Vagina (tissue), 2 donors: Measurements from ENCODE around the gene ARHGEF28. TPM values are rescaled to one million over a fixed set of nuclear protein-coding genes. Genes with fewer than 3 reads are reported as not detected.

Source experiments
- DNase-seq, 2 donors: peaks; one replicate each; pipeline ENCODE4 v3.0.0-alpha.2; 2017; ENCODE audit errors: extremely low spot score in 2 of 2
- H3K27ac ChIP-seq: fragments of 200-600 bp; sonication (generic); one replicate; pipeline ENCODE4 v1.5.1; 2019
- H3K27me3 ChIP-seq: fragments of 200-600 bp; sonication (generic); one replicate; pipeline ENCODE4 v1.5.1; 2019
- H3K36me3 ChIP-seq, 2 donors: fragments of 200-600 bp; sonication (generic); one replicate each; pipeline ENCODE4 v1.5.1; 2017 to 2019
- H3K4me1 ChIP-seq: fragments of 200-600 bp; sonication (generic); one replicate; pipeline ENCODE4 v1.5.1; 2019
- H3K4me3 ChIP-seq, 2 donors: fragments of 200-600 bp; sonication (generic); 1 replicate in 1 of 2; 2 replicates in 1 of 2; pipeline ENCODE4 v1.5.1; 2016 to 2019
- H3K9me3 ChIP-seq: fragments of 200-600 bp; sonication (generic); one replicate; pipeline ENCODE4 v1.5.1; 2019
- CTCF ChIP-seq, 3 experiments: fragments of 450-650 bp in 2 of 3; fragments of 200-600 bp in 1 of 3; sonication (generic) in 1 of 3; IDR thresholded peaks; one replicate each; pipeline ENCODE4 v1.5.1; 2017 to 2019; ENCODE audit warnings: antibody characterized with exemption in 3 of 3, mild to moderate bottlenecking in 2 of 3, moderate library complexity in 2 of 3
- POLR2A ChIP-seq, 2 donors: fragments of 450-650 bp; IDR thresholded peaks; one replicate each; pipeline ENCODE4 v1.6.1; 2017; ENCODE audit warnings: antibody characterized with exemption in 2 of 2, mild to moderate bottlenecking in 2 of 2, moderate library complexity in 2 of 2
- POLR2AphosphoS5 ChIP-seq, 2 donors: sonication (generic); formaldehyde crosslinking; IDR thresholded peaks; one replicate each; pipeline ENCODE4 v1.9.0; 2017; ENCODE audit warnings: antibody characterized with exemption in 2 of 2, mild to moderate bottlenecking in 2 of 2, low read depth in 1 of 2; ENCODE audit not compliant: insufficient read depth in 1 of 2
- intact Hi-C: fragments of 100-400 bp; cut with DNase I; formaldehyde crosslinking; loops from one replicate; pipeline ENCODE4 v1.15.1; 2023
- total RNA-seq: library from RNA; depleted of rRNA; stranded (reverse); fragments of >200 nt; gene quantifications from one replicate; pipeline ENCODE4 v1.2.3, GENCODE V29; 2016

ARHGEF28 gene
- total RNA-seq, 1 donor from 2014 or later, result 41.0 TPM

DNA sequence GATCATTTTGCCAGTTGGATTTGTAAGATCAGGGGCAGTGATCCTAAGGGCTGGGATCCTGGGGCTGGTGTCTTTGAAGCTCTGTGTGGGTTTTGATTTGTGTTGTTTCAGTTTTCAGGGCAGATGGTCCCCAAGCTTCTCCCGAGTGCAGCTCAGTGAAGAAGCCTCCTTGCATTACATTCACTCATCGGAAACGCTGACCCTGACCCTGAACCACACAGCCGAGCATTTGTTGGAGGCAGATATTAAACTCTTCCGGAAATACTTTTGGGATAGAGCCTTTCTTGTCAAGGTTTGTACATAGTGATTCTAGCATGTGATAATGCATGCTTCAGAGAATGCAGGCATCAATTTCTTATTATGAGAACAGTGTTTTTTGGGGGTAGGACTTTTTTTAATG, 150.4 kb downstream of the ARHGEF28 start:
- H3K4me3 ChIP-seq, result no peak overlapping the region
- no peak for TF ChIP-seq POLR2AphosphoS5 (IDR thresholded peaks at IDR 0.05; ENCODE audit: insufficient read depth in 1 of 2, low read depth in 1 of 2)
- TF ChIP-seq POLR2A (IDR thresholded peaks at IDR 0.05), result no peak
- no peak for TF ChIP-seq CTCF (IDR thresholded peaks at IDR 0.05)
- no peaks in the 10 kb centered on the region for H3K9me3 ChIP-seq
- H3K27me3 ChIP-seq, result no peaks in the 10 kb centered on the region
- no peaks in the 10 kb centered on the region for H3K36me3 ChIP-seq
- no peaks in the 10 kb centered on the region for H3K4me1 ChIP-seq
- H3K27ac ChIP-seq, result no peak overlapping the region
- DNase-seq, result no peak
- intact Hi-C loops, result no loop called here

DNA sequence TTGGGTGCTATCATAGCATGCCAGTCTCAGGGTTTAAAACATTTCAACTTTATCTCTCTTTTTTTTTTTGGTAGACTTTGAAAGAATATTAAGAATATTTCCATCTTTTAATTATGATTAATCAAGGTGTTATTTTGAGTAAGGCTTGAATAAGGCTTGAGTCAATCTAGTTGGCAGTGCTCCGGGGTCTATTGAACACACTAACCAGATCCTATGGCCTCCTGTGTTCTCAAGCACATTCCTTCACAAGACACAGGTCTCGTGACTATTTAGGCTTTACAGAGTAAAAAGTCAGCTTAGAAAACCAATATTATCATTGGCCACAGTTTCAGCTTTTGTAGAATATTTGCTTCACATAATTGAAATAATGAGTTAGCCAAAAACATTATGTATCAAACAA, 151.2 kb downstream of the ARHGEF28 start:
- Histone ChIP-seq H3K36me3 (no peaks in the 10 kb centered on the region), H3K27ac (no peak overlapping the region), H3K4me3 (no peak overlapping the region), H3K27me3 (no peaks in the 10 kb centered on the region), H3K4me1 (no peaks in the 10 kb centered on the region), H3K9me3 (no peaks in the 10 kb centered on the region)
- TF ChIP-seq CTCF (IDR thresholded peaks at IDR 0.05) (no peak), POLR2AphosphoS5 (IDR thresholded peaks at IDR 0.05; ENCODE audit: insufficient read depth in 1 of 2, low read depth in 1 of 2) (no peak), POLR2A (IDR thresholded peaks at IDR 0.05) (no peak)
- no peak for DNase-seq
- intact Hi-C loops, result no loop called here

DNA sequence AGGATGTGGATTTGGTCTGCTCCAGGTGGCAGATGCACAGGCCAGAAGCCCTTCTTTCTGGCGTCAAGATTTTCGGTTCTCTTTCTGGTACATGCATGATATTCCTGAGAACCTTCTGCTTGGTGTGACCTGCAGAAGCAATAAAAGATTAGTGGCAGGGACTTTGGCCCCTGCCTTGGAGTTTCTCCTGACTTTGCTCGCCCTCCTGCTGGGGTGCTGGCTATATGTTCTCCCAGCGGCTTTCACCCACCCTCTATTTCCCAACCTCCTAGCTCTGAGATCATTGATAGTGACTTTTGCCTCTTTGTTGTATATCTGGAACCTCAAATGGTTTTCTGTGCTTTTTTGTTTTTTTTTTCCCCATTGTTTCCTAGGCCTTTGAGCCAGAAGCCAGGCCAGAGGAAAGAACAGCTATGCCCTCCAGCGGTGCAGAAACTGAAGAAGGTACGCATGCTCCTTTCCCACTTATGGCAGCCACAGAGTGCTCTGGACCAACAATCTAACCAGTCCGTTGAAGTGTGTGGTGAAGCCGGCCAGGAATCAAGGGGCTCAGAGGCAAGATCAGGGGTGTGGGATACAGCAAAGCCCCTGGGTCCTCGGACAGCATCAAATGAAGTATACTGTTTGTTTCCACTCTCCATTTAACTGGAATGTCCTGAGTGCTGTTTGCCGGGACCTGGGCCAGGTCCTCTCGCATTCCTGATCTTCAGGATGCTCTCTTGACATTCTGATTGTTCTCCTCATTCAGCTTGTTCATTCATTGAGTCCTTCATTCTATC, 154.5 kb downstream of the ARHGEF28 start:
- H3K4me3 ChIP-seq, result no peak overlapping the region
- H3K27ac ChIP-seq, result no peak overlapping the region
- intact Hi-C loops, result no loop called here
- no peak for TF ChIP-seq POLR2A (IDR thresholded peaks at IDR 0.05)
- DNase-seq, result no peak
- H3K36me3 ChIP-seq, result no peaks in the 10 kb centered on the region
- no peaks in the 10 kb centered on the region for H3K27me3 ChIP-seq
- no peaks in the 10 kb centered on the region for H3K4me1 ChIP-seq
- H3K9me3 ChIP-seq, result no peaks in the 10 kb centered on the region

- no peak overlapping the region for H3K4me3 ChIP-seq
- no peaks in the 10 kb centered on the region for H3K9me3 ChIP-seq
- no peaks in the 10 kb centered on the region for H3K27me3 ChIP-seq
- no peaks in the 10 kb centered on the region for H3K36me3 ChIP-seq
- no peaks in the 10 kb centered on the region for H3K4me1 ChIP-seq
- intact Hi-C loops, result no loop called here
- TF ChIP-seq POLR2AphosphoS5 (IDR thresholded peaks at IDR 0.05; ENCODE audit: insufficient read depth in 1 of 2, low read depth in 1 of 2) (no peak), CTCF (IDR thresholded peaks at IDR 0.05) (no peak), POLR2A (IDR thresholded peaks at IDR 0.05) (no peak)
- H3K27ac ChIP-seq, result no peak overlapping the region
- no peak for DNase-seq
Measured at GRCh38 chr5:73781107-73781768, 155.2 kb downstream of the ARHGEF28 start.

GRCh38 chr5:73783828-73784227, 157.8 kb downstream of the ARHGEF28 start:
- H3K27me3 ChIP-seq, result no peaks in the 10 kb centered on the region
- no peaks in the 10 kb centered on the region for H3K4me1 ChIP-seq
- TF ChIP-seq CTCF (IDR thresholded peaks at IDR 0.05), result peak in 1 of 3 experiments; percentile 8
- no peak for TF ChIP-seq POLR2AphosphoS5 (IDR thresholded peaks at IDR 0.05; ENCODE audit: insufficient read depth in 1 of 2, low read depth in 1 of 2)
- H3K36me3 ChIP-seq, result no peaks in the 10 kb centered on the region
- no peak for DNase-seq
- intact Hi-C loops, result no loop called here
- H3K27ac ChIP-seq, result no peak overlapping the region
- H3K4me3 ChIP-seq, result no peak overlapping the region
- H3K9me3 ChIP-seq, result no peaks in the 10 kb centered on the region
